SK-N-SH (cell line): ENCODE measurements around the gene KLHDC10. TPM values are rescaled to one million over a fixed set of nuclear protein-coding genes. Genes with fewer than 3 reads are reported as not detected.

ENCODE experiments used
- CTCF ChIA-PET: fragments of 300-600, 350-600 bp; formaldehyde crosslinking; extraction: SDS; loops from one replicate; lab custom pipeline; 2021; lab: Yijun Ruan, JAX
- POLR2A ChIA-PET: fragments of 350-600 bp; sonication (Branson Sonifier 250); formaldehyde crosslinking; extraction: SDS; loops from one replicate; lab custom pipeline; 2020; ENCODE audit warnings: antibody characterized with exemption, inconsistent platforms; lab: Yijun Ruan, JAX
- DNase-seq: peaks from one replicate; pipeline ENCODE4 v3.0.0; 2012
- H2AFZ ChIP-seq: fragments of 200-600 bp; sonication (generic); 2 replicates; pipeline ENCODE4 v1.8.1; 2016; ENCODE audit warnings: antibody characterized with exemption, mild to moderate bottlenecking, low read depth
- H3F3A ChIP-seq: fragments of 200-600 bp; sonication (generic); replicated peaks from 2 replicates; pipeline ENCODE3; 2016; ENCODE audit warnings: antibody characterized with exemption, mild to moderate bottlenecking; ENCODE audit not compliant: insufficient read depth
- H3K27ac ChIP-seq, 2 experiments: fragments of 200-500 bp in 1 of 2; fragments of 200-600 bp in 1 of 2; sonication (Bioruptor generic) in 1 of 2; sonication (generic), shearing (Covaris generic) in 1 of 2; 2 replicates each; pipeline versions ENCODE4 v1.5.1 to v1.6.1; 2014 to 2016; ENCODE audit warnings: low read depth in 2 of 2, inconsistent platforms in 1 of 2, low read length in 1 of 2, mild to moderate bottlenecking in 1 of 2, mixed read lengths in 1 of 2
- H3K27me3 ChIP-seq: fragments of 200-600 bp; sonication (generic), shearing (Covaris generic); 2 replicates; pipeline ENCODE4 v1.6.1; 2016; ENCODE audit warnings: mixed run types; ENCODE audit not compliant: insufficient read depth
- H3K36me3 ChIP-seq, 2 experiments: fragments of 200-500 bp in 1 of 2; fragments of 200-600 bp in 1 of 2; sonication (Bioruptor generic) in 1 of 2; sonication (generic) in 1 of 2; replicated peaks in 1 of 2; 2 replicates each; pipeline versions ENCODE3 to v1.5.1; 2014 to 2016; ENCODE audit warnings: low read length in 1 of 2, mild to moderate bottlenecking in 1 of 2; ENCODE audit not compliant: insufficient read depth in 2 of 2, control insufficient read depth in 1 of 2
- H3K4me1 ChIP-seq, 2 experiments: fragments of 200-500 bp in 1 of 2; fragments of 200-600 bp in 1 of 2; sonication (Bioruptor generic) in 1 of 2; sonication (generic), shearing (Covaris generic) in 1 of 2; 2 replicates each; pipeline versions ENCODE4 v1.5.1 to v1.6.1; 2014 to 2016; ENCODE audit warnings: low read depth in 1 of 2, low read length in 1 of 2, mixed run types in 1 of 2; ENCODE audit not compliant: insufficient read depth in 2 of 2, control insufficient read depth in 1 of 2
- H3K4me2 ChIP-seq: fragments of 200-600 bp; sonication (generic), shearing (Covaris generic); 2 replicates; pipeline ENCODE4 v1.6.1; 2017; ENCODE audit warnings: mixed run types
- H3K4me3 ChIP-seq, 2 experiments: fragments of 200-500 bp in 1 of 2; fragments of 200-600 bp in 1 of 2; sonication (Bioruptor generic) in 1 of 2; sonication (generic), shearing (Covaris generic) in 1 of 2; 2 replicates each; pipeline versions ENCODE4 v1.5.1 to v1.8.1; 2014 to 2016; ENCODE audit warnings: low read depth in 2 of 2, inconsistent platforms in 1 of 2, low read length in 1 of 2, mild to moderate bottlenecking in 1 of 2, mixed read lengths in 1 of 2, moderate library complexity in 1 of 2
- H3K79me2 ChIP-seq: fragments of 200-600 bp; sonication (generic); 2 replicates; pipeline ENCODE4 v1.8.1; 2017; ENCODE audit warnings: mild to moderate bottlenecking; ENCODE audit not compliant: insufficient read depth
- H3K9ac ChIP-seq: fragments of 200-600 bp; sonication (generic); 2 replicates; pipeline ENCODE4 v1.6.1; 2017; ENCODE audit warnings: mixed run types
- H3K9me2 ChIP-seq: fragments of 200-600 bp; sonication (generic); 2 replicates; pipeline ENCODE4 v1.6.1; 2017; ENCODE audit warnings: mixed run types
- H3K9me3 ChIP-seq: fragments of 200-600 bp; sonication (generic); 2 replicates; pipeline ENCODE4 v1.6.1; 2017; ENCODE audit warnings: mixed run types, mild to moderate bottlenecking, moderate library complexity
- H4K20me1 ChIP-seq: fragments of 200-600 bp; sonication (generic); 2 replicates; pipeline ENCODE4 v1.6.1; 2017; ENCODE audit warnings: mild to moderate bottlenecking, mixed run types; ENCODE audit not compliant: insufficient read depth
- CTCF ChIP-seq: fragments of 200-600 bp; sonication (generic); IDR thresholded peaks from 2 replicates; pipeline ENCODE4 v1.6.1; 2017; ENCODE audit warnings: antibody characterized with exemption, mild to moderate bottlenecking, moderate library complexity
- ELF1 ChIP-seq: IDR thresholded peaks from 2 replicates; pipeline ENCODE4 v1.4.0; 2012
- EP300 ChIP-seq, 2 experiments: IDR thresholded peaks; 2 replicates each; pipeline versions ENCODE4 v1.4.0 to v1.6.1; 2012; ENCODE audit warnings: borderline replicate concordance in 1 of 2, low read depth in 1 of 2, low read length in 1 of 2
- FOSL2 ChIP-seq: IDR thresholded peaks from 2 replicates; pipeline ENCODE4 v1.4.0; 2012; ENCODE audit warnings: low read depth, mild to moderate bottlenecking, moderate library complexity, borderline replicate concordance
- FOXJ3 ChIP-seq: sonication (generic); formaldehyde crosslinking; IDR thresholded peaks from 2 replicates; pipeline ENCODE4 v1.5.1; 2020; ENCODE audit warnings: mild to moderate bottlenecking, missing genetic modification reagents
- FOXM1 ChIP-seq: IDR thresholded peaks from 2 replicates; pipeline ENCODE4 v1.4.0; 2012; ENCODE audit warnings: low read depth, mild to moderate bottlenecking
- GABPA ChIP-seq: IDR thresholded peaks from 2 replicates; pipeline ENCODE4 v1.4.0; 2012; ENCODE audit warnings: low read depth, mild to moderate bottlenecking
- IRF3 ChIP-seq: fragments of 150-350 bp; IDR thresholded peaks from 2 replicates; pipeline ENCODE4 v1.6.1; 2016; ENCODE audit warnings: mild to moderate bottlenecking, low read depth, low read length
- JUND ChIP-seq: IDR thresholded peaks from 2 replicates; pipeline ENCODE4 v1.4.0; 2012
- MAX ChIP-seq: IDR thresholded peaks from 2 replicates; pipeline ENCODE4 v1.4.0; 2012; ENCODE audit warnings: low read depth
- NFIC ChIP-seq: IDR thresholded peaks from 2 replicates; pipeline ENCODE4 v1.4.0; 2012; ENCODE audit warnings: borderline replicate concordance
- POLR2AphosphoS5 ChIP-seq: IDR thresholded peaks from 2 replicates; pipeline ENCODE4 v1.6.1; 2012; ENCODE audit warnings: low read depth, low read length
- RAD21 ChIP-seq: IDR thresholded peaks from 2 replicates; pipeline ENCODE4 v1.6.1; 2012; ENCODE audit warnings: mild to moderate bottlenecking, low read length
- RXRA ChIP-seq: IDR thresholded peaks from 2 replicates; pipeline ENCODE4 v1.4.0; 2012; ENCODE audit warnings: low read depth, mild to moderate bottlenecking, borderline replicate concordance
- SIN3A ChIP-seq: IDR thresholded peaks from 2 replicates; pipeline ENCODE4 v1.6.1; 2012; ENCODE audit warnings: low read depth, mild to moderate bottlenecking, low read length, moderate library complexity, borderline replicate concordance
- TAF1 ChIP-seq: IDR thresholded peaks from 2 replicates; pipeline ENCODE4 v1.6.1; 2012; ENCODE audit warnings: low read depth, mild to moderate bottlenecking, low read length, moderate library complexity, borderline replicate concordance
- TCF12 ChIP-seq: IDR thresholded peaks from 2 replicates; pipeline ENCODE4 v1.4.0; 2012
- ZBTB33 ChIP-seq: IDR thresholded peaks from 2 replicates; pipeline ENCODE4 v1.4.0; 2012; ENCODE audit warnings: low read depth, borderline replicate concordance
- WGBS: methylation state at CpG from one replicate; pipeline ENCODE4 v1.1.6; 2017; ENCODE audit warnings: low lambda C conversion rate; 5-methylcytosine and 5-hydroxymethylcytosine counted together
- polyA plus RNA-seq, 3 experiments: library from polyadenylated mRNA; depleted of rRNA; stranded (reverse); fragments of >200 nt; gene quantifications; 2 replicates each; pipeline ENCODE4 v1.2.3, GENCODE V29; 2012

Gene KLHDC10
- polyA plus RNA-seq, 1 of the 3 experiments (the other 2 are of a cell fraction): 15.9 TPM

GRCh38 chr7:130095812-130096211, 25.5 kb downstream of the KLHDC10 start:
- no peaks in the 10 kb centered on the region for H3K27me3 ChIP-seq
- H3K9ac ChIP-seq: no peak overlapping the region
- DNase-seq: no peak
- ChIA-PET CTCF (interaction anchor here (0.7 to 3.9 kb wide), 12 partner anchors 9 to 801 kb away, joined by 3 to 27 read pairs (median 4); no protein-coding TSS in a partner anchor), POLR2A (no interaction called here)
- H4K20me1 ChIP-seq: peaks cover 17% of the 10 kb centered on the region
- peaks cover 32% of the 10 kb centered on the region for H3K79me2 ChIP-seq
- H3K36me3 ChIP-seq: peaks cover 0 to 3% of the 10 kb centered on the region in 2 experiments
- no peaks in the 10 kb centered on the region for H3F3A ChIP-seq
- WGBS: 79% methylated on average over 1 of the region's 1 CpG
- H3K9me2 ChIP-seq: no peaks in the 10 kb centered on the region
- peaks cover 0 to 2% of the 10 kb centered on the region in 2 experiments; a peak in 1 of 4 replicates for H3K4me1 ChIP-seq
- no peaks in the 10 kb centered on the region for H3K9me3 ChIP-seq
- H3K4me2 ChIP-seq: no peak overlapping the region
- TF ChIP-seq ZBTB33: no peak
- no peak for TF ChIP-seq CTCF
- TF ChIP-seq TCF12: no peak
- no peak for TF ChIP-seq JUND
- no peak for TF ChIP-seq GABPA
- TF ChIP-seq FOXJ3 (CRISPR knock-in tag): no peak
- TF ChIP-seq RXRA: no peak
- TF ChIP-seq IRF3: no peak
- TF ChIP-seq SIN3A: no peak
- TF ChIP-seq, all 33 proteins: peak for 0
- no peak overlapping the region for H3K4me3 ChIP-seq
- H2AFZ ChIP-seq: no peak overlapping the region
- H3K27ac ChIP-seq: no peak overlapping the region

- H2AFZ ChIP-seq: no peak overlapping the region
- 85% methylated on average over 4 of the region's 4 CpGs for WGBS
- no peak overlapping the region for H3K4me2 ChIP-seq
- no peaks in the 10 kb centered on the region for H3F3A ChIP-seq
- peaks cover 0 to 3% of the 10 kb centered on the region in 2 experiments for H3K36me3 ChIP-seq
- peaks cover 17% of the 10 kb centered on the region for H4K20me1 ChIP-seq
- peaks cover 27% of the 10 kb centered on the region for H3K79me2 ChIP-seq
- DNase-seq: no peak
- ChIA-PET CTCF (interaction anchor here (0.7 to 3.9 kb wide), 14 partner anchors 9 to 800 kb away, joined by 3 to 27 read pairs (median 4); no protein-coding TSS in a partner anchor), POLR2A (no interaction called here)
- H3K4me1 ChIP-seq: peaks cover 0 to 2% of the 10 kb centered on the region in 2 experiments; a peak in 1 of 4 replicates
- H3K4me3 ChIP-seq: no peak overlapping the region
- no peak overlapping the region for H3K27ac ChIP-seq
- H3K9me2 ChIP-seq: no peaks in the 10 kb centered on the region
- H3K27me3 ChIP-seq: no peaks in the 10 kb centered on the region
- no peaks in the 10 kb centered on the region for H3K9me3 ChIP-seq
- no peak overlapping the region for H3K9ac ChIP-seq
- TF ChIP-seq ELF1 (no peak), CTCF (peak; percentile 48), MAX (no peak), NFIC (no peak), IRF3 (no peak), TAF1 (no peak), RAD21 (peak; percentile 48), POLR2AphosphoS5 (no peak), FOXM1 (no peak), TCF12 (no peak), EP300 (IDR thresholded peaks at IDR 0.05; ENCODE audit: borderline replicate concordance in 1 of 2, low read depth in 1 of 2, low read length in 1 of 2) (no peak), FOSL2 (no peak), SIN3A (no peak)
Measured at GRCh38 chr7:130096243-130096827, 26.0 kb downstream of the KLHDC10 start.
